Natural killer cell (primary cell): ENCODE data around the gene ALG14. TPM values are rescaled to one million over a fixed set of nuclear protein-coding genes. Genes with fewer than 3 reads are reported as not detected.

Experiments
- ATAC-seq, 3 donors: fragments of 150-1000 bp in 2 of 3; fragments of 200-7000 bp in 1 of 3; cut with Tn5 transposase; 1 replicate in 1 of 3; 2 replicates in 2 of 3; pipeline ENCODE4 v1.10.0; 2021; ENCODE audit warnings: mild to moderate bottlenecking in 2 of 3, moderate library complexity in 2 of 3
- DNase-seq, 2 donors: peaks; one replicate each; pipeline versions ENCODE4 v3.0.0 to v3.0.0-alpha.2; 2013 to 2021; ENCODE audit warnings: mixed read lengths in 1 of 2
- H3K27ac ChIP-seq: one replicate; pipeline ENCODE4 v1.5.1; 2013; ENCODE audit warnings: mild to moderate bottlenecking, low read length
- H3K27me3 ChIP-seq: one replicate; pipeline ENCODE4 v1.6.1; 2013; ENCODE audit warnings: low read length; ENCODE audit not compliant: control insufficient read depth, insufficient read depth
- H3K36me3 ChIP-seq: one replicate; pipeline ENCODE4 v1.6.1; 2013; ENCODE audit warnings: low read length; ENCODE audit not compliant: control insufficient read depth, insufficient read depth
- H3K4me1 ChIP-seq: one replicate; pipeline ENCODE4 v1.6.1; 2013; ENCODE audit warnings: low read length; ENCODE audit not compliant: control insufficient read depth, insufficient read depth
- H3K4me3 ChIP-seq: one replicate; pipeline ENCODE4 v1.5.1; 2013; ENCODE audit warnings: low read length
- H3K9me3 ChIP-seq: one replicate; pipeline ENCODE4 v1.6.1; 2013; ENCODE audit warnings: low read length; ENCODE audit not compliant: control insufficient read depth, insufficient read depth
- H3K27ac Mint-ChIP-seq, 2 donors: one replicate each; pipeline ENCODE4 v1.8.0; 2022; ENCODE audit warnings: mild to moderate bottlenecking in 2 of 2, mixed read lengths in 2 of 2, moderate library complexity in 1 of 2
- H3K27me3 Mint-ChIP-seq, 2 donors: one replicate each; pipeline ENCODE4 v1.8.0; 2022; ENCODE audit warnings: low read depth in 2 of 2, mixed read lengths in 2 of 2
- H3K36me3 Mint-ChIP-seq: one replicate; pipeline ENCODE4 v1.8.0; 2022; ENCODE audit warnings: mixed read lengths
- H3K4me1 Mint-ChIP-seq, 2 donors: one replicate each; pipeline ENCODE4 v1.8.0; 2022; ENCODE audit warnings: mixed read lengths in 2 of 2
- H3K4me3 Mint-ChIP-seq: one replicate; pipeline ENCODE4 v1.8.0; 2022; ENCODE audit warnings: mild to moderate bottlenecking, moderate library complexity, mixed read lengths
- H3K9me3 Mint-ChIP-seq, 2 donors: one replicate each; pipeline ENCODE4 v1.8.0; 2022; ENCODE audit warnings: mixed read lengths in 2 of 2
- WGBS: methylation state at CpG from one replicate; pipeline ENCODE4 v1.1.7; 2013; ENCODE audit warnings: missing lambda C conversion rate; ENCODE audit not compliant: insufficient coverage; 5-methylcytosine and 5-hydroxymethylcytosine counted together
- intact Hi-C: fragments of 100-400 bp; cut with micrococcal nuclease; formaldehyde crosslinking; loops from one replicate; pipeline ENCODE4 v1.14.2; 2022
- total RNA-seq, 4 donors: library from RNA; stranded (reverse); fragments of 120-200 nt in 1 of 4; gene quantifications; one replicate each; pipeline versions ENCODE4 v1.2.3 to v1.2.4, GENCODE V29; 2013 to 2022
- TF ChIP-seq, protein P1 (sequence below): fragments of 200-600 bp; IDR thresholded peaks from one replicate; pipeline ENCODE4 v1.8.0; 2022; ENCODE audit warnings: antibody characterized with exemption

ALG14 gene
- total RNA-seq, 3 donors from 2014 or later (not counting 1 experiment from before 2014, with no cell fraction given), result 0.48 to 2.3 (median 1.1) TPM

- Histone ChIP-seq H3K4me3 (no peak overlapping the region), H3K27ac (no peak overlapping the region), H3K9me3 (no peaks in the 10 kb centered on the region), H3K27me3 (no peaks in the 10 kb centered on the region), H3K36me3 (no peaks in the 10 kb centered on the region), H3K4me1 (no peaks in the 10 kb centered on the region)
- no peak overlapping the region for H3K27ac Mint-ChIP-seq
- DNase-seq, result no peak
- WGBS, result 88% methylated on average over 3 of the region's 3 CpGs
- no peaks in the 10 kb centered on the region for H3K4me1 Mint-ChIP-seq
- no peaks in the 10 kb centered on the region for H3K36me3 Mint-ChIP-seq
- no peak overlapping the region for H3K4me3 Mint-ChIP-seq
- no peaks in the 10 kb centered on the region for H3K9me3 Mint-ChIP-seq
- TF ChIP-seq, protein P1, sequence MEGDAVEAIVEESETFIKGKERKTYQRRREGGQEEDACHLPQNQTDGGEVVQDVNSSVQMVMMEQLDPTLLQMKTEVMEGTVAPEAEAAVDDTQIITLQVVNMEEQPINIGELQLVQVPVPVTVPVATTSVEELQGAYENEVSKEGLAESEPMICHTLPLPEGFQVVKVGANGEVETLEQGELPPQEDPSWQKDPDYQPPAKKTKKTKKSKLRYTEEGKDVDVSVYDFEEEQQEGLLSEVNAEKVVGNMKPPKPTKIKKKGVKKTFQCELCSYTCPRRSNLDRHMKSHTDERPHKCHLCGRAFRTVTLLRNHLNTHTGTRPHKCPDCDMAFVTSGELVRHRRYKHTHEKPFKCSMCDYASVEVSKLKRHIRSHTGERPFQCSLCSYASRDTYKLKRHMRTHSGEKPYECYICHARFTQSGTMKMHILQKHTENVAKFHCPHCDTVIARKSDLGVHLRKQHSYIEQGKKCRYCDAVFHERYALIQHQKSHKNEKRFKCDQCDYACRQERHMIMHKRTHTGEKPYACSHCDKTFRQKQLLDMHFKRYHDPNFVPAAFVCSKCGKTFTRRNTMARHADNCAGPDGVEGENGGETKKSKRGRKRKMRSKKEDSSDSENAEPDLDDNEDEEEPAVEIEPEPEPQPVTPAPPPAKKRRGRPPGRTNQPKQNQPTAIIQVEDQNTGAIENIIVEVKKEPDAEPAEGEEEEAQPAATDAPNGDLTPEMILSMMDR, result no peak
- intact Hi-C loops, result no loop called here
- H3K27me3 Mint-ChIP-seq, result no peaks in the 10 kb centered on the region
- ATAC-seq, result no peak
Measured at GRCh38 chr1:95061445-95062006, 11.2 kb downstream of the ALG14 start.

- no peak for ATAC-seq
Measured at GRCh38 chr1:95058974-95059373, 13.8 kb downstream of the ALG14 start.

GRCh38 chr1:95057351-95057750 lies 15.4 kb downstream of the ALG14 start:
- H3K9me3 ChIP-seq, result no peaks in the 10 kb centered on the region
- H3K4me3 Mint-ChIP-seq, result no peak overlapping the region
- WGBS, result 93% methylated on average over 4 of the region's 6 CpGs
- H3K27me3 Mint-ChIP-seq, result no peaks in the 10 kb centered on the region
- H3K4me3 ChIP-seq, result no peak overlapping the region
- H3K36me3 ChIP-seq, result no peaks in the 10 kb centered on the region
- no peaks in the 10 kb centered on the region for H3K4me1 ChIP-seq
- no peak for DNase-seq
- H3K4me1 Mint-ChIP-seq, result no peaks in the 10 kb centered on the region
- no peaks in the 10 kb centered on the region for H3K36me3 Mint-ChIP-seq
- no peak for ATAC-seq
- intact Hi-C loops, result no loop called here
- no peaks in the 10 kb centered on the region for H3K27me3 ChIP-seq
- no peak overlapping the region for H3K27ac ChIP-seq
- no peaks in the 10 kb centered on the region for H3K9me3 Mint-ChIP-seq
- TF ChIP-seq, protein P1, result no peak
- no peak overlapping the region for H3K27ac Mint-ChIP-seq

More at GRCh38 chr1:95058974-95059373, 13.8 kb downstream of the ALG14 start:
- Mint-ChIP-seq H3K4me3 (no peak overlapping the region), H3K27me3 (no peaks in the 10 kb centered on the region), H3K4me1 (no peaks in the 10 kb centered on the region), H3K36me3 (no peaks in the 10 kb centered on the region), H3K9me3 (no peaks in the 10 kb centered on the region), H3K27ac (no peak overlapping the region)
- 91% methylated on average over 9 of the region's 9 CpGs for WGBS
- TF ChIP-seq, protein P1, result no peak
- Histone ChIP-seq H3K27me3 (no peaks in the 10 kb centered on the region), H3K27ac (no peak overlapping the region), H3K4me3 (no peak overlapping the region), H3K4me1 (no peaks in the 10 kb centered on the region), H3K36me3 (no peaks in the 10 kb centered on the region), H3K9me3 (no peaks in the 10 kb centered on the region)
- DNase-seq, result no peak
- intact Hi-C loops, result no loop called here

- H3K9me3 Mint-ChIP-seq, result no peaks in the 10 kb centered on the region
- ATAC-seq, result no peak
- H3K36me3 Mint-ChIP-seq, result no peaks in the 10 kb centered on the region
Measured at GRCh38 chr1:95049935-95050334, 22.8 kb downstream of the ALG14 start.

More at GRCh38 chr1:95049935-95050334, 22.8 kb downstream of the ALG14 start:
- H3K27me3 Mint-ChIP-seq, result no peaks in the 10 kb centered on the region
- no peaks in the 10 kb centered on the region for H3K4me1 Mint-ChIP-seq
- Histone ChIP-seq H3K4me3 (no peak overlapping the region), H3K27ac (no peak overlapping the region), H3K9me3 (no peaks in the 10 kb centered on the region), H3K36me3 (no peaks in the 10 kb centered on the region), H3K27me3 (no peaks in the 10 kb centered on the region), H3K4me1 (no peaks in the 10 kb centered on the region)
- TF ChIP-seq, protein P1, result no peak
- DNase-seq, result no peak
- WGBS, result 98% methylated on average over 5 of the region's 5 CpGs
- no peak overlapping the region for H3K4me3 Mint-ChIP-seq
- intact Hi-C loops, result no loop called here
- H3K27ac Mint-ChIP-seq, result no peak overlapping the region
